GM12892 (cell line): Measurements from ENCODE around the gene P3H3.

Experiments
- POLR2A ChIP-seq: IDR thresholded peaks from 2 replicates; pipeline ENCODE4 v1.6.1; 2011; ENCODE audit warnings: low read depth, low read length, control low read depth
- TAF1 ChIP-seq: IDR thresholded peaks from 2 replicates; pipeline ENCODE4 v1.6.1; 2011; ENCODE audit warnings: low read depth, mild to moderate bottlenecking, control low read depth, low read length, borderline replicate concordance

DNA sequence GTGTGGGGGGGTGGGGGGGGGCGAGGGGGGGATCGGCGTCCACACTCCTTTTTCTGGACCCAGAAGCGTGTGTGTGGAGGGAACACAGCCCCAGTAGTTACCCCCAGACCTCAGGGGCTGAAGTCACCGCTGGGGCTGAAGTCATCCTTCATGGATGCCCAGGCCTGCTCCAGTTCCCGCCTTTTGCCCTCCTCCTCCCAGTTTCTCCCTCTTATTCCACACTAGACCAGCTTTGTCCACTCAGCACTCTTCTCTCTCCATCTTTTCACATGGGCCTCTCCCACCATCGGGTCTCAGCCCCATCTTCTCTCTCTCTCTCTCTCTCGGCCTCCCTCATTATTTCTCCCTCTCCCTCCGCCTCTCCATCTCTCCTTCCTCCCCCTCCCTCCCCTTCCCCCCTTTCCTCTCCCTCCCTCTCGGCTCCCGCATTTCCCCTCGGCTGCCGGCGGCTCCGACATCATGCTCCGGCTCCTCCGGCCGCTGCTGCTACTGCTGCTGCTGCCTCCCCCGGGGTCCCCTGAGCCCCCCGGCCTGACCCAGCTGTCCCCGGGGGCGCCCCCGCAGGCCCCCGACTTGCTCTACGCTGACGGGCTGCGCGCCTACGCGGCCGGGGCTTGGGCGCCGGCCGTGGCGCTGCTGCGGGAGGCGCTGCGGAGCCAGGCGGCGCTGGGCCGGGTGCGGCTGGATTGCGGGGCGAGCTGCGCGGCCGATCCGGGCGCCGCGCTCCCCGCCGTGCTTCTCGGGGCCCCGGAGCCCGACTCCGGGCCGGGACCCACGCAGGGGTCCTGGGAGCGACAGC is at the start of gene P3H3:
- TF ChIP-seq POLR2A (no peak), TAF1 (no peak)
